Measurements from ENCODE around the gene FAM83G.

GRCh38 chr17:18920911-18921441 lies 83.6 kb downstream of the FAM83G start:
- no peak for TF ChIP-seq CTCF (IDR thresholded peaks at IDR 0.05)
- TF ChIP-seq POLR2A (IDR thresholded peaks at IDR 0.05) = no peak
